EL (cell line): Measurements from ENCODE around the gene NLGN1.

Experiments used
- DNase-seq: peaks from one replicate; pipeline ENCODE4 v3.0.0-alpha.2; 2016

NLGN1 gene

DNA sequence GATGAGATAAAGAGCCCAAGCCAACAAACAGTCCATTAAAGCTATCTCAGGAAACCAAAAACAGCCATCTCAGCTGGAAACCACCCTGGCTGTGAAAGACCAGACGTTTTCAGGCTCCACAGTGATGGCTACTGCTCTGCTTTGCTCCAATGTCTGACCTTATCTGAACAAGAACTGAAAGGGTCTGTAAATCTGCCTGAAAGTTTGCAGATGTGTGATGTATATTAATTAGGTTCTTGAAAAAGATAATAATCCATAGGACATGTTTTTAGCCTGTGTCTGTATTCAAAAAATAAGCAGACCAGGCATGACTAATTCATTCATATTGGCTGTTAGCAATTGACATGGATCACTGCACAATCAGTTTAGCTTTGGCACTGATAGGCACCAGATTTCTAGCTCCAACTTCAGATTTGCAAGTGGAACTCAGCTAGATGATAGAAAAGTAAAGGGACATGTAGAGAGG lies 850.2 kb downstream of the NLGN1 start:
- DNase-seq = no peak

DNA sequence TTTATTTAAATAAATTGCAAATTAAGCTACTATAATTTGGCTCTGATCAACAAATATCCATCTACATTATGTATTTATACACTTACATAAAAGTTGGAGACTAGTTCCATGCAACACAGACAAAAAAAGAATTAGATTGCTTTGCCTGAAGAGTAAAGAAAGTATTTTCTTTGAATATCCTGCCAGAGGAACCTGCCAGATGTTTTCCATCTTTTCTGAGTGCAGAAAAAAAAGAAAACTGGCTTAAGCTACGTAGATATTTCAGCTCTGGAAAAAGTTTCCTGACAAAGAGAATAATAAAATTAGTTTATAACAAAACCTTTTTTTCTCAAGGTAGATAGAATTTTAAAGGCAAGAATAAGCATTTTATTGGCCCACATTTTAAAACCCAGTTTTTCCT lies 854.1 kb downstream of the NLGN1 start:
- DNase-seq = no peak

DNA sequence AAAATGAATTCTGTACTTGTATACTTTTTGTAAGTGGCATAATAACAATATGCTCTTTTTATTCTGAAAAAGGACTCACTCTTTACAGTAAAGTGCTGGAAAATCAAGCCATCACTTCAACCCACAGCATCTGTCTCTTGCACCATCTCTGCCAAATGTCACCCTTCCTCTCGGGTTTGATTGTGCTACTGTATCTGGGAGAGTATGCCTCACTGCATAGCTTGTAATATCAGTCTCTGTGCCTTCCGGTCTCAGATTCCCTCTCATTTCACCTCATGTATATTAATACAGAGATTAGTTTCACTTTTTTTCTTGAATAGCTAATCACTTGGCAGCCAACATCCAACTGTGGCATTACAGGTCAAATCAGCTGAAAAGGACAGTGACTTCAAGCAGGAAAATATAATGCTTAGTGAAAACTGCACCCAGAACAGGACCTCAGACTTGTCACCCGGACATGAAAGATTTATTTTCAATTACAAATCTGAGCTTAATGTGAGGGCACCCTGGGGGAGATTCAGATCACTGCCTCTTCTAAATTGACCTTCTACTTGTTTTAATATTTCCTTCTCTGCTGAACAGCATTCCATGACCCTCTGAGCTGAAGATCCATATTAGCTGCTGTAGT lies 855.8 kb downstream of the NLGN1 start:
- no peak for DNase-seq

DNA sequence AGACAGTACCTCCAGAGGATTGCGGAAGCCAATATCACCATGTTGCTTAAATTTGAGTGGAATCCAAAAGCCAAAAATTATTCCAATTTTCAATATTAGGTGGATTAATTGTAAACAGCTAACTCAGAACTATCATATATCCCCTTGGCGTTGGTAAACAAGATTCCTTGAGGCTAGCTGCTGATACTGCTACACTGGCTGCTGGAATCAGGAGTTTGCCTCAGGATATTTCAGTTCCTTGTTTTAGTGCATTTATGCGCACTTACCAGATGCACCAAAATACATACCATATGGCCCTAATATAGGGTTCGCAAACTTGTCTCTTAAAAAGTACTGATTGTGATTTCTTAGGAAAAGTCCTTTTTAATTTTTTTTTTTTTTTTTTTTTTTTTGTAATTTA lies 856.4 kb downstream of the NLGN1 start:
- DNase-seq = no peak

DNA sequence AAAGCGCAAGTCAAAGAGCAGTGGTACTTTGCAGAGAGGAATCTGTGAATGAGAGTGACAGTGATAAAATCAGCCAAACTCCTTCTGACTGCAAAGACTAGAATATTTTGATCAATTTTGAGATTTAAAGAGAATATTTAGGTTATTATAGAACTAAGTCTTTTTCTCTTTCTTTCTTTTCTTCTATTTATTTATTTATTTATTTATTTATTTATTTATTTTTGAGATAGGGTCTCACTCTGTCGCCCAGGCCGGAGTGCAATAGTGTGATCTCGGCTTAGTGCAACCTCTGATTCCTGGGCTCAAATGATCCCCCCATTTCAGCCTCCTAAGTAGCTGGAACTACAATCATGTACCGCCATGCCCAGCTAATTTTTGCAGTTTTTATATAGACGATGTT lies 857.9 kb downstream of the NLGN1 start:
- no peak for DNase-seq

DNA sequence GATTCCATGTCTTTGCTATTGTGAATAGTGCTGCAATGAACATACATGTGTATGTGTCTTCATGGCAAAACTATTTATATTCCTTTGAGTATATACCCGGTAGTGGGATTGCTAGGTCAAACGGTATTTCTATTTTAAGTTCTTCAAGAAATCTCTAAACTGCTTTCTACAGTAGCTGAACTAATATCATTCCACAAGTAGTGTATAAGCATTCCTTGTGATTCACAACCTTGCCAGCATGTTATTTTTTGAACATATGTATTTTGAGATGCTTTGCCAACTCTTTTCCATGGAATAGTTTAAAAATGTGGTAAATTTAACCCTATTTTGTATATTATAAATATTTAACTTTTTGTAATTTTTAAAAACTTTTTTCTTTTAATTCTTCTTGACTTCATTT lies 868.9 kb downstream of the NLGN1 start:
- no peak for DNase-seq

DNA sequence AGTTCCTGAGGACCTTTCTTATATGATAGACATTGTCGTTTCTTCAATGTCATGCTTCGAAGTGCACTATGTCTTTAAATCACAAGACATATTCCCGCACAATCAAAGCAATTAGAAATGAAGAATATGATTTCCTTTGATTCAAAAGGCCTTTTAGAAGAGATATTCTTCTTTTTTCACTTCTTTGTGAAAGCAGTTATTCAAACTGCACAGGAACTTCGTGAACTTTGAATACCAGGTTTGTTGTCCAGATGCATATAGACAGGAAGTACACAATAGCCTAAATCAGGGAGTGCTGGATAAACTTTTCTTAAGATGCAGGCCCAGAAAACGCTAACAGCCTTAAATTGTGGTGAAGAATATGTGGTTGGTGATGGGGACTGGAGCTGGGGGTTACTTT lies 870.5 kb downstream of the NLGN1 start:
- DNase-seq = no peak

DNA sequence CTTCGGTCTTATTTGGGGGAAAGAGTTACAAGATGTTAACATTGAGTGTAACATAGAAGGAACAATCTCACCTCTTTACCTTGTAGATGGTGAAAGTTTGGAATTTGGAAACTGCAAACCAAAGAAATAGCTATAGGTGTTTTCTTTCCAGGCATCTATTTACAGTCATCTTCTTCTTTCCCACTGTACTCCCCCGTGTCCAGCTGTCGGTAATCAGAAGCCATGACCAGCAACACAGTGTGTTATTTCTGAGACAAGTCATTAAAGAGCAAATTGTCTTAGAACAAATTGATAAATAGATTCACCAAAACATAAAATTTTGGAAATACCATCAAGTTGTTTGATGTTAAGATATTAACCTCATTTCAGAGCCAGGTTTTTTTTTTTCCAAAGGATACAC lies 871.0 kb downstream of the NLGN1 start:
- DNase-seq = no peak

DNA sequence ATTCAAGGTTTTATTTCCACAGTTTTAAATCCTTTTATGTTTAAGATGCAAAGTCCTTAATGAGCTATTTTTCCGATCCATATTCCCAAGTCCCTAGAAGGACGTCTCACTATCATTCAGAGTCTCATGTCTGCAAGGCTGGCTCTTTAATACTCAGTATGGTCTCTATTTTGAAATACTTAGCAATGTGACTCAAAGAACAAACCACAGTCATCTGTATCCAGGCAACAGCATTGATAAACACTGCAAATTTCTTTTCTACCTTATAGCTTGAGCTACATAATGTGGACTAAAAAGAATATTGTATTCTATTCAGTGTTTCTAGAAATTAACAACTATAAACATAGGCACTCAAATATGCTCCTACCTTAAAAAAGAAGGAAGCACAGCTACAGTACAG lies 873.3 kb downstream of the NLGN1 start:
- peak; percentile 44 for DNase-seq

DNA sequence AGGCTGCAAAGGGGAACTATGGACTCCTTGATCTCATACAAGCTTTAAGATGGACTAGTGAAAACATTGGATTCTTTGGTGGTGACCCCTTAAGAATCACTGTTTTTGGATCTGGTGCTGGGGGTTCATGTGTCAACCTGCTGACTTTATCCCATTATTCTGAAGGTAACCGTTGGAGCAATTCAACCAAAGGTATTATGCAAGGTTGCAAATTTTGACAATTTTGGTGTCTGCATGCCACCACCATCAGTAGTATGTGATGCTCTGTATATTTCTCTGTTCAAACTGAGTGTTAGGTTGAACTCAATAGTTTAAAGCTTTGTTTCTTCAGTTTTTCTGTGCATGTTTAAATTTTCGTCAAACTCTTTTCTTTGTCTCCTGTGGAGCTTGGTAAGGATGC lies 877.8 kb downstream of the NLGN1 start:
- DNase-seq = no peak

DNA sequence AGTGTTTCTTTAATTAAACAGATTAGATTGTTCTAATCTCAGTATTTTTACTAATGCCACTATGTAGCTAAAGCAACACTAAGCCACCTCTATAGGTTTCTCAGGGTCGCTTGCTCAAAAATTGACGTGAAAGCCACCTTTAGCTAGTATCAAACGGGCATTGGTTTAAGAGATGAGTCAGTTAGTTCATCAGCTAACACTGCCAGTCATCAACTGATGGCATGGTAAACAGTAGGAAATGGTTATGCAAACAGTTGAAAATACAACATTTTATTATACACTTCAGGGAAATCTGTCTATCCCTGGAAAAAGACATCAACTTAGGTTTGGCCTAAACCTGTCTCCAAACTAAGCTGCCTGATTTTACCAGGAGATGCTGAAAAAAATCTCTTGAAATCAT lies 879.3 kb downstream of the NLGN1 start:
- no peak for DNase-seq

DNA sequence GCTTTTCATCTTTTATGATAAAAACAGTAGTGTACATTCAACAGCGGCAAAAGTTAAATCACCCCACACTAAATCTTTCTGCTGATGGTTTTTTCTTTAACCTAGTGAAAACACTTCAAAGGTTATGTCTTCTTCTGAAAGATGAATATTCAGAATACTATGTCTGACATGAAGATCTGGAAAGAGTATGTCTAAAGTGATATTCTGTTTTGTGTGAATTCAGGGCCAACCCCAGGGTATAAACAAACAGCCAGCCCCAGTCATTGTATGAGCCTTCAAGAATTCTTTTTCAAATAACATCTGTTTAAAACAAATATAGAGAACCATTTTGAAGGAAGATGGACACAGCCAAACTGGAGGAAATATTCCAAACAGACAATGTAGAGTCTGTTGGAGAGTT lies 880.5 kb downstream of the NLGN1 start:
- DNase-seq = no peak

DNA sequence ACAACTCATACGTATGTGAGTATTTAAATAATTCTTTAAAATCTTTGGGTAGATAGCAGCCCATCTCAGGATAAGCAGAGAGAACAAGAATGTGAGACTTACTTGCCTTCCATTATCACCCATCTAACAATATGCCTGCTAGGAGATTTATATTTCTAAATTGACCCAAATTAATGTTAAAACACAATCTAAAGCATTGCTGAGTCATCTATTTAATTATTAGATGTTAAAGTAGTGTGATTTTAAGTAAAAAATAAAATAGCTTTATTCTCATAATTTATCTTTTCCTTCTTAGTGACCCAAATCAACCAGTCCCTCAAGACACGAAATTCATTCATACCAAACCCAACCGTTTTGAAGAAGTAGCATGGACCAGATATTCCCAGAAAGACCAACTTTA lies 882.6 kb downstream of the NLGN1 start:
- no peak for DNase-seq

DNA sequence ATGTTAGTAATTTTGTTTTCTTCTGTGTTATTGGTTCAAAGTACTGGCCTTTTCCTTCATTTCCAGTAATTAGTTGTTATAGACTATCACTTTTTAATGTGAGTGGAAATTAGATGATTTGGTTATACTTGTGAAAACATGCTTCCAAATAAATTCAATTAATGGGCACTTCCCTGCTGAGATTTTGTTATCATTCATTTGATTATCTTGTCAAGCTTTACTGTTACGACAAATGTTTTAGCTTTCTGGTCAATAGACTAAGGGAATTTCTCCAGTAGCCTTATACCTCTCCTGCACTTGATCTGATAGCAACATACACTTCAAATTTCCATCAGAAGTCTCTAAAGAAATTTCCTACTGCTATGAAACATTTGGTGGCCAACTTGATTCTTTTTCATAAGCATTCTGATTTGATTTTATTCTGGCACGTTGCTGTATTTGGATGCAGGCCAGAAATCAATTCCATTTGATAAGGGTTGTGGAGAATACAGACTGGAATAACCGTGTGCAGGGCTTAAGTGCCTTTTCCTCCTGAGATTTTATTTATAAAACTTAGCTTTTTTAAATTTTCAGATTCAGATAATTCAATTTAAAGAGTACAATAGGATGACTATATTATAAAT lies 887.8 kb downstream of the NLGN1 start:
- DNase-seq = no peak

DNA sequence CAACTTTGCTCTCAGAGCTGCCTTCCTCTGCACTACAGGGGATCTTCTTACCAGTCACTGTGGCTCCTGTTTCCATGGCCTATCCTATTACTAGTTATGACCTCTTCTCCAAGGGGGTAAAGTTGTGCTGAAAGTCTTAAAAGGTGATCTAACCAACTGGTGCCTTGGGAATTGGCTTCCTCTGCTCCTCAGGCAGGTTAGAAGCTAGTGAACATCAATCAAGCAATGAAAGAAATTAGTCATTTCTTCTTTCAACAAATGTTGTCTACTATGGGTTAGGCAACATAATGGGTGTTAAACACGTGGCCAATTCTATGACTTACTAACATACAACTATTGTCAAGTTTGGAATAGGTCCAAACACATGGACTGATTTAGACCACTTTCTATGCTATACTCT lies 890.2 kb downstream of the NLGN1 start:
- DNase-seq = no peak

DNA sequence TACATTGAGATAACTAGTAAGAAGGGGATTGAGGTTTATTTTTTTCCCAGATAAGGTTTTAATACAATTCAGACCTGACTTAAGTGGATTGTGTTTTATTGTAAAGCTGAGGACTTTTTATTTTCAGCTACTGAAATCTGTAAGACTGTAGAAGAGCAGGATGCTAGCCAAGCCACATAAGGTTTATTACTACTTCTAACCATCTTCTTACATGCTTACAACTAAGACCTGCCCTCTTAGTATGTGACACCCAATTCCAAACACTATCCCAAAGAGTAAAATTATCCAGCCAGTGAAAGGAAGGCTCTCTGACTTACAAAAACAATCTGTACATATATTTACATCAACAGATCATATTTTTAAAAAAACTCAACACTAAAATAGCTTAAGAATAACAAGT lies 897.1 kb downstream of the NLGN1 start:
- no peak for DNase-seq

DNA sequence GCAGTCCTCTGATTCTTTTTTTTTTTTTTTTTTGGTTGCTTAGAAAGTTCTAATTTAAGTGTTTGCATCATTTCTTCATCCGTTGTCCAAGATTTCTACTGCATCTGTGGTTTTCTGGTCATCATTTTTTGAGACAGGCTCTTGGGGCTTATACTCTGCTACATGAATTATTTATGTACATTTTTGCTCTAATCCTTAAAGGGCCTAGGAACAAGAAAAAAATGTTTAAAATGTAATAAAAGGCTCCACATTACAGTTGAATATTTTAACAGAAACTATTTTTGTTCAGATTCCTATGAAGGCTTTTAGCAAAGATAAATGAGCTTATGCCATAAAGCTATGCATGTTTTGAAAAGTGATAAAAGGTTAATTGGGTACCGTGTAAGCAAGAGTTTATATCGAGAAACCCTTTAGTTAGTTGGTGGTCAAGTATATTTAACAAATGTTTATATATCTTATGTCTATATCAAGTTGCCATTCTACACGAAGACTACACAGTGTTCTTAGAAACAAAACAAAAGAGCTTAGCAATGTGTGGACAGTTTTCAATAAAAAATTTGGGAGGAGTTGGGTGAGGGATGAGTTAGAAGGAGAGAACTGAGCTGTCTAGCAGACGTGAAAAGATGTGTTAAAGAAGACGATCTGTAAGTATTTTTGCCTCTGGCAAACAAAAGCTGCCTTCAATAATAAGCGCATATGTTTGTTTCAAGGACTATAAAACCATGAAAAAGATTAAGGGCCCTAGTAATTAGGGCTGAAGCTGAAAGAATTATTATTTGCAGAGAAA lies 898.0 kb downstream of the NLGN1 start:
- DNase-seq = no peak

DNA sequence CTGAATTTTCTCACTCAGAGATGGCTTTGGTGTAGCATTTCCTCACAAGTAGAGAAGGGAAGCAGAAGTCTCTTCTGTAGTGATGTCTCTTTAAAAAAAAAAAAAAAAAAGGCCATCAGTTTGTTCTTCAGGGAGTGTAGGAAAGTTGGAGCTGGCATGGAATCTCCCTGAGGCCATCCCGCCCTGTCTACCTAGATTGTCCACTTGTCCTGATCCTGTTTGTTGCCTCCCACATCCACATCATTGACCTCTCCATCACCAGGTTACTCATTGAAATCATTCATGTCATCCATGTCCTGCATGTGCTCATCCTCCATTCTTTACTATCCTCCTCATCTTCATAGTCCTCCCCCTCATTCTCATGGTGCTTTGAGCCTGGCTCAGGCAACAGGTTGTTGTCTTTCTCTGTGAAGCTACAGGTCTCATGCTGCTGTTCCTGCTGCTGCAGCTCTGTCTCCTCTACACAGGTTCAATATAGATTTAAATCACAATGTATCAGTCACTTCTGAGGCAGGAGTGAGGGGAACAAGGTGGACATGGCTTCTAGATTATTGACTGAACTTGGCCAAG lies 905.3 kb downstream of the NLGN1 start:
- no peak for DNase-seq

DNA sequence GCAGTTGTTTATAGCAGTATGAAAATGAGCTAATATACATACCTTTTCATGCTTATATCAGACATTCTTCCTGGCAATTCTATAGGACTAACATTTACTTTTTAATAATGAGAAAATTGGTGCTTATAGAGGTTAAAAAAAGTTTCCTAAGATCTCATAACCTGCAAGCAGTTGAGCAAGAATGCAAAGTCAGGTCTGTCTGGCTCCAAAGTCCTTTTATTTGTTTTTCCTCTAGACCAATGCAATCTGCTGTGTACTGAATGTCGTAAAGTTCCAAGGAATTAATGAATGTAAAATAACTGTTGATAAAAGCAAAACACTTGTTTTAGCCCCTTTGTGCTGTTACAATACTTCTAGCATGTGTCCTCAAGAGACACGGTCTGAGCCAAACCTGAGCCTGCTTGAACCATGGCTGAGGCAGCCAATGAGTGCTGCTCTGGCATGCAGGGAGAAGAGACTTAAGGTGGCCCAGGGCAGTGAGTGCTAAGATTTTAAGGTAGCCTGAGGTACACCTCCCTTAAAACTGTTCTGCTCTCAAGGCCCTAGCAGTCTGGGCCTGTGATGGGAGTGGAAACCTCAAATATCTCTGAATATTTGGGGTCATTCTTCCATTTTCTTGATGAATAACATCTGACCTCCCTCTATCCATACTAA lies 906.5 kb downstream of the NLGN1 start:
- no peak for DNase-seq

DNA sequence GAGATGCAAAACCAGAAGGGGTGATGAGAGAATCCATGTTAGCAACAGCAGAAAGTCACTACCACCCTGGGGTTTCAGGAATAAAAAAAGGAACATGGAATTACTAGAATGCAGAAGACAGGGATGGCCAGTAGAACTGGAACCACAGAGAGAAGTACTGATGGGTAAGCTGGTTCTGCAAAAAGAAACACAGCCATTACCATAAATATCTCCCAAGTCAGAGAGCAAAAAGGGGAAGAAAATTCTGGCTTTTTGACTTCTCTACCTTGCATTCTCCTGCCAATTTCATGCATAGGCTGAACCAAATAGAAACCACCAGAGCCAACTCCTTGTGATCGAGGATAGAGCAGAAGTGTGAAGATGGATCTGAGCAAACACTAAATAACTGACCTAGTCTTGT lies 911.2 kb downstream of the NLGN1 start:
- DNase-seq = no peak

DNA sequence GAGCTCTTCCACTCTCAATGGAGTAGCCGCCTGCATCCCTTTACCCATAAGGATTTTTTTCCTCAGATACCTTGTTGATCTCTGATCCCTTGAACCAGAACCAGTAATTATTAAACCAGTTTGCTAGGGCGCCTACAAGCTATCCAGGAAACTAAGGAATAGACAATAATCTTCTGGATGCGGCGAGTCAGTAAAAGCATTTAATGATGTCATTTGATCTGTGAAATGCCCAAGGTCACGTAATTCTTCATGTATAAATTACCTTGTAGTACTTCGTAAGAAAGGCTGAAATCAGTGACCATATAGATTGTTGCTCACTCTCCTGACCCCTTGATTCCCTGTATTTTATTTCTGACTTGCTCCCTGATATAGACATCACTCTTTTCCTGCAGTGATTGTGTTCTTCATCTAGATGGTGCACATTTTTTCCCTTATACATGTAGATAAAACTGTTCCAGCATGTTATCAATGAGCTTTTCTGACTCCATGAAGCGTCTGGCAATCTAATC lies 913.0 kb downstream of the NLGN1 start:
- DNase-seq = no peak

DNA sequence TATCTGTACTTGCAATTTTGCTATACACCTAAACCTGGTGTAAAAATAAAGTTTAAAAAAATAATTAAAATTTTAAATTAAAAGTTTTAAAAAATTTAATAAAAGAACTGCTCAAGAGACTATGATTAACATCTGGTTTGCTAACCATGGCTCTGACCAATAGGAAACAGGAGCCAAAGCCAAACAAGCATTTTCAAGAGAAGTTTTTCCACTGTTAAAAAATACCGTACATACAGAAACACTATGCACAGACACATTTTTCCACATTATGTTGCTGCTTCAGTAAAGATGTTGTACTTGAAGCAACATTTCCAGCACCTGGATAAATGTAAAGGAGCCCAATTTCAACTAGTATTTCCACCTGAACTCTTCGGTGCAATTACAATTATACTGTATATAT lies 917.7 kb downstream of the NLGN1 start:
- DNase-seq = no peak

DNA sequence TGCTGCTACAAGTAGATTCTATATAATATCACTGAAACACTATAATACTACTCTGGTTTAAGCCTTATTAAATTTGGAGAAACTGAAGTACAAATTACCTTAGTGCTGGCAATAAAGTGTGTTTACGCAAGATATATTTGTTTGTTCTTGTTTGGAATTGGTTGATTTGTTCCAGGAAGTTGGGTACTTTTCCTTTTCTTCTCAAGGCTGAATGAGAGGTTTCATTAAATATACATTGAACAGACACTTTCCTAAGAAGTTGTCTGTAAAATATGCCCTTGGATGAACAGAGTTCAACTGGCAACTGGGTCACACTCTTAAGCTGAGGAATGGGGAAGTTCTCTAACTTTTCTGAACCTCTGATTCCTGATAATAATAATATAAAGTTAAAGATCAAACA lies 919.5 kb downstream of the NLGN1 start:
- no peak for DNase-seq
